ENCODE results near the gene KDSR.

The KDSR gene

DNA sequence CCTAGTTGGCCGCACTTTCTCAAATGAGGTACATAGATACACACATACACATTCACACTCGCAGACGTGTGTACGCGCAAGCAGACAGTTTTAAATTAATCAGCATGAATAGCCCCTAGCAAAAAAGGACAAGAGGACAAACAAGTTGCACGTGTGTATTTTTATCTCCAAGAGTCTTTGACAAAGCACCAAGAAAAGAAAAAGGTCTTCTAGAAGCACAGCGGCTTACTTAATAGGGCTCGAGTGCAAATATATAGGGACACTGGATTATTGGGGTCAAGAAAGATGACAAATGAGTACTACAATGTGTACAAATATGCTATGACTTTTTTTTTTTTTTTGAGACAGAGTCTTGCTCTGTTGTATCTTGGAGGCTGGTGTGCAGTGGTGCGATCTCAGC is 45.7 kb downstream of the KDSR start:
- no peak overlapping the region for H3K4me3 ChIP-seq (ENCODE audit: low read length in 2 of 2)
- peak overlapping the region; percentile 64 for H3K27ac ChIP-seq (ENCODE audit: low read length)
- H3K9me3 ChIP-seq (ENCODE audit: control insufficient read depth in 2 of 2, low read length in 2 of 2), result no peaks in the 10 kb centered on the region
- peaks cover 27% of the 10 kb centered on the region for H3K4me1 ChIP-seq (ENCODE audit: control insufficient read depth, insufficient read depth, low read length)
- H3K36me3 ChIP-seq (ENCODE audit: control insufficient read depth in 2 of 2, insufficient read depth in 2 of 2, low read length in 2 of 2), result no peaks in the 10 kb centered on the region
- no peak overlapping the region for H3K9ac ChIP-seq (ENCODE audit: low read length in 2 of 2)
- no peaks in the 10 kb centered on the region for H3K27me3 ChIP-seq (ENCODE audit: control insufficient read depth in 1 of 2, insufficient read depth in 2 of 2, low read length in 2 of 2)

DNA sequence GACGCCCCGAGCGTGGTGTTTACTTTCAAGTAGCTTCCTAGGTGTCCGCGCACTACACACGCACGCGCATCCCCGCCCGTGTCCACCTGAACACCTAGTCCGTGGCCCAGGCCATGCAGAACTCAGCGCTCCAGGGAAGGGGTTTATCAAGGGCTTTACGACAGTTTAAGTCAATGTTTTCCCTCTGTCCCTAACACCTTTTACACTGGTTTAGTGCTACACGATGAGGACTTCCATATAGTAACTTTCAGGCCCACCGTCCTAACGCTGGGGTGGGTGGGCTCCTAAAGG is 46.1 kb downstream of the KDSR start:
- peak overlapping the region; percentile 64 for H3K27ac ChIP-seq (ENCODE audit: low read length)
- H3K4me1 ChIP-seq (ENCODE audit: control insufficient read depth, insufficient read depth, low read length), result peaks cover 27% of the 10 kb centered on the region
- no peaks in the 10 kb centered on the region for H3K9me3 ChIP-seq (ENCODE audit: control insufficient read depth in 2 of 2, low read length in 2 of 2)
- no peaks in the 10 kb centered on the region for H3K36me3 ChIP-seq (ENCODE audit: control insufficient read depth in 2 of 2, insufficient read depth in 2 of 2, low read length in 2 of 2)
- H3K27me3 ChIP-seq (ENCODE audit: control insufficient read depth in 1 of 2, insufficient read depth in 2 of 2, low read length in 2 of 2), result no peaks in the 10 kb centered on the region
- peak overlapping the region in 1 of 2 donors; percentile 72 for H3K9ac ChIP-seq (ENCODE audit: low read length in 2 of 2)
- H3K4me3 ChIP-seq (ENCODE audit: low read length in 2 of 2), result peak overlapping the region; percentile 60 to 69

DNA sequence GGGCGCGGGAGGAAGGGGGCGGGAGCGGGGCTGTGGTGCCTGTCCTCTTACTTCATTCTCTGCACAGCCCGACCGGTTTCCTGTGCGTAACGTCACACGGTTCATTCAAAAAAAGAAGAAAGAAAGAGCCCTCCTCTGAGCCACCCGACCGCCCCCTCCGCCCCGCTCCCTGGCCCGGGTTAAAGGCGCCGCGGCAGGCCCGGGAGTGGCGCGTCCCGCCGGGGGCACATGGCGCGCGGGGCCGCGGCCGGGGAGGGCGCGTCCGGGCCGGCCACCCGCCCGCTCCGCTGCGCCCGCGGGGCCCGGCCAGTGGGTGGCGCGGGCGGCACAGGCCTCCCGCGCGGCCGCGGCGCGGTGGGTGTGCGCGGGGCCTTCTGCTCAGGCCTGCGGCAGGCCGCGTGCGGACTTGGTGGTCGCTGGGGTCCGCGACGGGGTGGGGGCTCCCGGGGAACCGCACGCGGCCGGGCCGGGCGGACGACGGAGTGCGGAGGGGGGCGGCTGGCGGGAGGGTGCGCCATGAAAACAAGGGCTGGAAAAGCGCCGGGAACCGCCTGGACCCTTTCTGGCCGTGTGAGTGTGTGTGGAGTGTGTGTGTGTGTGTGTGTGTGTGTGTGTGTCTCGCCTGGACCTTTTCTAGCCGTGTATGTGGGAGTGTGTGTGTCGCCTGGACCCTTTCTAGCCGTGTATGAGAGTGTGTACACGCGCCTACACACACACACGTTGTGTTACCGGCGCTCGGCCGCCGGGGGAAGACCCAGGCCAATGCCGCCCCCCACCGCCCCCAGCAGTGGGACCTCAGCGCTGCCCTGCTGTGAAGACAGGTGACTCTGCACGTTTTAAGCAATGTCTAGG is 46.7 kb downstream of the KDSR start:
- Histone ChIP-seq H3K4me3 (ENCODE audit: low read length in 2 of 2) (peak overlapping the region; percentile 60 to 69), H3K27ac (ENCODE audit: low read length) (peak overlapping the region; percentile 64), H3K36me3 (ENCODE audit: control insufficient read depth in 2 of 2, insufficient read depth in 2 of 2, low read length in 2 of 2) (no peaks in the 10 kb centered on the region), H3K4me1 (ENCODE audit: control insufficient read depth, insufficient read depth, low read length) (peaks cover 27% of the 10 kb centered on the region), H3K27me3 (ENCODE audit: control insufficient read depth in 1 of 2, insufficient read depth in 2 of 2, low read length in 2 of 2) (no peaks in the 10 kb centered on the region), H3K9ac (ENCODE audit: low read length in 2 of 2) (peak overlapping the region; percentile 62 to 72), H3K9me3 (ENCODE audit: control insufficient read depth in 2 of 2, low read length in 2 of 2) (no peaks in the 10 kb centered on the region)

DNA sequence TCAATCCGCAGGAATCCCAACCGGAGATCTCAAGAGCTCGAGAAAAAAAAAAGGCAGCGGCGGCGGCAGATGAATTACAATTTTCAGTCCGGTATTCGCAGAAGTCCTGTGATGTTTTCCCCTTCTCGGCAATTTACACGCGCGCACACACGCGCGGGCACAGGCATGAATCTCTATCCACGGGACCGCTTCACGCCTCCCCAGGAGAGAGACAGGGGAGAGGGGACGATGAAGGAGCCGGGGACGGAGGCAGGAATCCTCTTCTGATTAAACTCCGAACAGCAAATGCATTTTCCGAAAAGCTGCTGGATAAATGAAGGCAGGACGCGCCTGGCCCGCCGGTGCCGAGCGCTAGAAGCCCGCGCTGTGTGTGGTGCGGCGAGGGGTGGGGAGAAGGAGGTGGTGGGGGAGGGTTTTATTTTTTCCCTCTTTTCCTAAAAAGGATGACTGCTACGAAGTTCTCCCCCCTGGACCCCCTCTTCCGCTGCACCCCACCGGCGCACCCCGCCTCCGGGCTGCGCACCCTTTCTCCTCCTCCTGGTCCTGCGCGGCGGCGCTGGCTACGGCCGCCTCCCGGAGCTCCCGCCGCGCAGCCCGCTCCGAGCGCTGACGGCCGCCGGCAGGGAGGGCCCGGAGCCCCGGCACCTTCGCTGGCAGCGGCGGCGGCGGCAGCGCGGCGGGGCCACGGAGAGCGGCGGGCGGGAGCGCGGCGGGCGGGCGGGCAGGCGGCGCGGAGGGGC is 47.5 kb downstream of the KDSR start, which contains the start of gene BCL2:
TSS of gene BCL2 (minus strand) at position 387 of the 740 bp plus-strand sequence.
- H3K27me3 ChIP-seq (ENCODE audit: control insufficient read depth in 1 of 2, insufficient read depth in 2 of 2, low read length in 2 of 2), result no peaks in the 10 kb centered on the region
- H3K4me3 ChIP-seq (ENCODE audit: low read length in 2 of 2), result peak within 1 kb of the TSS; percentile 89 to 91
- H3K4me1 ChIP-seq (ENCODE audit: control insufficient read depth, insufficient read depth, low read length), result peaks cover 32% of the 10 kb centered on the region
- H3K36me3 ChIP-seq (ENCODE audit: control insufficient read depth in 2 of 2, insufficient read depth in 2 of 2, low read length in 2 of 2), result no peaks in the 10 kb centered on the region
- peak within 1 kb of the TSS; percentile 66 for H3K27ac ChIP-seq (ENCODE audit: low read length)
- no peaks in the 10 kb centered on the region for H3K9me3 ChIP-seq (ENCODE audit: control insufficient read depth in 2 of 2, low read length in 2 of 2)
- H3K9ac ChIP-seq (ENCODE audit: low read length in 2 of 2), result peak within 1 kb of the TSS; percentile 78 to 86

GRCh38 chr18:63318889-63319382 is 48.1 kb downstream of the KDSR start:
- Histone ChIP-seq H3K27me3 (ENCODE audit: control insufficient read depth in 1 of 2, insufficient read depth in 2 of 2, low read length in 2 of 2) (no peaks in the 10 kb centered on the region), H3K4me3 (ENCODE audit: low read length in 2 of 2) (peak overlapping the region; percentile 89 to 91), H3K9me3 (ENCODE audit: control insufficient read depth in 2 of 2, low read length in 2 of 2) (no peaks in the 10 kb centered on the region), H3K4me1 (ENCODE audit: control insufficient read depth, insufficient read depth, low read length) (peaks cover 32% of the 10 kb centered on the region), H3K9ac (ENCODE audit: low read length in 2 of 2) (peak overlapping the region; percentile 78 to 86), H3K36me3 (ENCODE audit: control insufficient read depth in 2 of 2, insufficient read depth in 2 of 2, low read length in 2 of 2) (no peaks in the 10 kb centered on the region), H3K27ac (ENCODE audit: low read length) (peak overlapping the region; percentile 66)

DNA sequence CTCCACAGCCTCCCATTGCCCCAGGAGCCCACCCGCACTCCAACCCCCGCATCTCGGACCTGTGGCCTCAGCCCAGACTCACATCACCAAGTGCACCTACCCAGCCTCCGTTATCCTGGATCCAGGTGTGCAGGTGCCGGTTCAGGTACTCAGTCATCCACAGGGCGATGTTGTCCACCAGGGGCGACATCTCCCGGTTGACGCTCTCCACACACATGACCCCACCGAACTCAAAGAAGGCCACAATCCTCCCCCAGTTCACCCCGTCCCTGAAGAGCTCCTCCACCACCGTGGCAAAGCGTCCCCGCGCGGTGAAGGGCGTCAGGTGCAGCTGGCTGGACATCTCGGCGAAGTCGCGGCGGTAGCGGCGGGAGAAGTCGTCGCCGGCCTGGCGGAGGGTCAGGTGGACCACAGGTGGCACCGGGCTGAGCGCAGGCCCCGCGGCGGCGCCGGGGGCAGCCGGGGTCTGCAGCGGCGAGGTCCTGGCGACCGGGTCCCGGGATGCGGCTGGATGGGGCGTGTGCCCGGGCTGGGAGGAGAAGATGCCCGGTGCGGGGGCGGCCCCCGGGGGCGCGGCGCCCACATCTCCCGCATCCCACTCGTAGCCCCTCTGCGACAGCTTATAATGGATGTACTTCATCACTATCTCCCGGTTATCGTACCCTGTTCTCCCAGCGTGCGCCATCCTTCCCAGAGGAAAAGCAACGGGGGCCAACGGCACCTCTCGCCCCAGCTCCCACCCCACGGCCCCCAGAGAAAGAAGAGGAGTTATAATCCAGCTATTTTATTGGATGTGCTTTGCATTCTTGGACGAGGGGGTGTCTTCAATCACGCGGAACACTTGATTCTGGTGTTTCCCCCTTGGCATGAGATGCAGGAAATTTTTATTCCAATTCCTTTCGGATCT is 48.8 kb downstream of the KDSR start:
- H3K9ac ChIP-seq (ENCODE audit: low read length in 2 of 2), result peak overlapping the region; percentile 78 to 86
- H3K36me3 ChIP-seq (ENCODE audit: control insufficient read depth in 2 of 2, insufficient read depth in 2 of 2, low read length in 2 of 2), result no peaks in the 10 kb centered on the region
- H3K27ac ChIP-seq (ENCODE audit: low read length), result peak overlapping the region; percentile 31
- H3K27me3 ChIP-seq (ENCODE audit: control insufficient read depth in 1 of 2, insufficient read depth in 2 of 2, low read length in 2 of 2), result no peaks in the 10 kb centered on the region
- peak overlapping the region; percentile 89 to 91 for H3K4me3 ChIP-seq (ENCODE audit: low read length in 2 of 2)
- peaks cover 35% of the 10 kb centered on the region for H3K4me1 ChIP-seq (ENCODE audit: control insufficient read depth, insufficient read depth, low read length)
- H3K9me3 ChIP-seq (ENCODE audit: control insufficient read depth in 2 of 2, low read length in 2 of 2), result no peaks in the 10 kb centered on the region

DNA sequence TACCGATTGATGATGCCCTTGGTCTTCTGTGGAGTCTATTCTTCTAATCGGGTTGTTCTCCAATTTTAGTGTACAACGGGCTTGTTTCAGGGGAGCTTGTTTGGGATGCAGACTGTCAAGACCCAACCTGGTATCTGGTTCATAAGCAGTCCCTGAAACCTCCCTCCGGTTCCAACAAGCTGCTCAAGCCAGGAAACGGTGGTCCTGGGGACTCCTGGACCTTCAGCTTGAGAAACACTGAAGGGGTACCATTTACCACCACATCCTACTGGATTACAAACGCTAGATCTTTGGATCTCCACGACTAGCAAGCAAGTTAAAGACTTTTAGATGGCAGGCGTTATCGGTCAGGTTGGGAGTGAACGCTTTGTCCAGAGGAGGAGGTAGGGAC is 49.5 kb downstream of the KDSR start:
- H3K27ac ChIP-seq (ENCODE audit: low read length), result peak overlapping the region; percentile 31
- H3K9me3 ChIP-seq (ENCODE audit: control insufficient read depth in 2 of 2, low read length in 2 of 2), result no peaks in the 10 kb centered on the region
- H3K27me3 ChIP-seq (ENCODE audit: control insufficient read depth in 1 of 2, insufficient read depth in 2 of 2, low read length in 2 of 2), result no peaks in the 10 kb centered on the region
- H3K36me3 ChIP-seq (ENCODE audit: control insufficient read depth in 2 of 2, insufficient read depth in 2 of 2, low read length in 2 of 2), result no peaks in the 10 kb centered on the region
- peak overlapping the region; percentile 78 to 86 for H3K9ac ChIP-seq (ENCODE audit: low read length in 2 of 2)
- H3K4me3 ChIP-seq (ENCODE audit: low read length in 2 of 2), result peak overlapping the region; percentile 89 to 91
- peaks cover 31% of the 10 kb centered on the region for H3K4me1 ChIP-seq (ENCODE audit: control insufficient read depth, insufficient read depth, low read length)

DNA sequence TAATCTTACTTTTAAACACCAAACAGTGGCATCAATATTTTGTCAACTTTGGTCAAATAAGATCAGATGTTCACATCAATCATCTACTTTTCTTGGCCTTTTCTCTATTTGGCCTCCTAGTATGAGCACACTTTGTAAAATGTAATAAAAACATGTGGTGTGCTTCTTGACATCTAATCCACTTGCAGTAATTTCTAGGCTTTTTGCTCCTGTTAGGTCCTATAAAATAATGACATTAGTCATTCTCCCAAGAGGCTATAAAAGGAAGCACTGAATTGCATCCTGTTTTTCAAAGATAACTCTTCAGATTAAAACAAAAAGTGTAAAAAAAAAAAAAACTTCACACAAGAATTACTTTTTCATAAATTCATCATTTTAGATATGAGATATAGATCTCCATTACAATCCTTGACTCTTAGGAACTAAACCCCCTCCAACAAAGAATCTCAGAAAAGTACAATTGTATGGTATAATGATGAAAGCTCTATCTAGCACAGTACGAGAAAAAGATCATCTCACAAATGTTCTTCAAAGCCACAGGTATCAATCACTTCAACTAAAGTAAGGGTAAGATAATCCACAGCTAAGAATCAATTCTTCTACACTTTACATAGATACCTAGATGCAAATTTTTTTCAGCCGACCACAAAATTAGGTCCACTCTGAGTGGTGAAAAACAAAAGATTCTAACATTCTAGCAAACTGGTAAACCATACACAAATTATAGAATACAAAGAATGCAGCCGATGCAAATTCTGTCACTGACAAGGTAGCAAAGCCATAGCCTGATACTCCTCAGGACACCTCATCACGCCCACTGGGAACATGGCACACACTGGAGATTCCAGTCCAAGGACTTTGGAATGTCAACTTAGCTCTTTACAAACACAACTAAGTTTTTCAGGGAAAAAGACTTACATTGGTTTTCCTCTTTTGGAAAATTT is 50.1 kb downstream of the KDSR start:
- H3K4me3 ChIP-seq (ENCODE audit: low read length in 2 of 2), result peak overlapping the region; percentile 89 to 91
- H3K4me1 ChIP-seq (ENCODE audit: control insufficient read depth, insufficient read depth, low read length), result peaks cover 28% of the 10 kb centered on the region
- H3K27me3 ChIP-seq (ENCODE audit: control insufficient read depth in 1 of 2, insufficient read depth in 2 of 2, low read length in 2 of 2), result no peaks in the 10 kb centered on the region
- H3K27ac ChIP-seq (ENCODE audit: low read length), result peak overlapping the region; percentile 31
- peak overlapping the region; percentile 78 to 86 for H3K9ac ChIP-seq (ENCODE audit: low read length in 2 of 2)
- H3K36me3 ChIP-seq (ENCODE audit: control insufficient read depth in 2 of 2, insufficient read depth in 2 of 2, low read length in 2 of 2), result no peaks in the 10 kb centered on the region
- H3K9me3 ChIP-seq (ENCODE audit: control insufficient read depth in 2 of 2, low read length in 2 of 2), result no peaks in the 10 kb centered on the region

GRCh38 chr18:63315876-63316275 is 51.1 kb downstream of the KDSR start:
- no peak overlapping the region for H3K27ac ChIP-seq (ENCODE audit: low read length)
- H3K9ac ChIP-seq (ENCODE audit: low read length in 2 of 2), result no peak overlapping the region
- no peaks in the 10 kb centered on the region for H3K27me3 ChIP-seq (ENCODE audit: control insufficient read depth in 1 of 2, insufficient read depth in 2 of 2, low read length in 2 of 2)
- no peaks in the 10 kb centered on the region for H3K9me3 ChIP-seq (ENCODE audit: control insufficient read depth in 2 of 2, low read length in 2 of 2)
- no peak overlapping the region for H3K4me3 ChIP-seq (ENCODE audit: low read length in 2 of 2)
- H3K36me3 ChIP-seq (ENCODE audit: control insufficient read depth in 2 of 2, insufficient read depth in 2 of 2, low read length in 2 of 2), result no peaks in the 10 kb centered on the region
- H3K4me1 ChIP-seq (ENCODE audit: control insufficient read depth, insufficient read depth, low read length), result peaks cover 26% of the 10 kb centered on the region

Data from stomach smooth muscle (tissue), 2 donors.